ENCODE data around the gene P4HA2.
"Not testable (repeated sequence)": the region's sequence is repeated elsewhere in the genome, so short reads cannot be mapped to it uniquely, and the experiment has no call there.

Gene P4HA2

DNA sequence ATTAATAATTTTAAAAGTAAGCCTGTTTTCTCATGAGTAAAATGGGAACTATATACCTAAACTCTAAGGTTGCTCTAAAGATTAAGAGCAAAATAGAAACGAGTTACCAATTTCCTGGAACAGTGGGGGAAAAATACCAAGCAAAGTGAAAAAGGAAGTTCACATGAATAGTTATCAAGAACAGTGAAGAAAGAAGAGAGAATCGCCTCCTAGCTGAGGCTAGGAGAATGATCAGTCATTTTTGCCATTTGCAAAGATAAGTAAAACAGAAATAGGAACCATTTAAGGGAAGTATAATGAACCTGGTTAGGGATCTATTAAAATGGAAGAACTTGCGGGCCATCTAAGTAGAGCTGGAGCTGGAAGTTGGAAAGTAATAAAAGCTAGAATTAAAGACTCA lies 50.7 kb downstream of the P4HA2 start:
- TF ChIP-seq CTCF (conservative IDR thresholded peaks at IDR 0.05) = no peak
- H3K27ac ChIP-seq = no peak overlapping the region

GRCh38 chr5:132176521-132176945 lies 51.1 kb downstream of the P4HA2 start:
- no peak overlapping the region for H3K27ac ChIP-seq
- no peak for TF ChIP-seq CTCF (conservative IDR thresholded peaks at IDR 0.05)

DNA sequence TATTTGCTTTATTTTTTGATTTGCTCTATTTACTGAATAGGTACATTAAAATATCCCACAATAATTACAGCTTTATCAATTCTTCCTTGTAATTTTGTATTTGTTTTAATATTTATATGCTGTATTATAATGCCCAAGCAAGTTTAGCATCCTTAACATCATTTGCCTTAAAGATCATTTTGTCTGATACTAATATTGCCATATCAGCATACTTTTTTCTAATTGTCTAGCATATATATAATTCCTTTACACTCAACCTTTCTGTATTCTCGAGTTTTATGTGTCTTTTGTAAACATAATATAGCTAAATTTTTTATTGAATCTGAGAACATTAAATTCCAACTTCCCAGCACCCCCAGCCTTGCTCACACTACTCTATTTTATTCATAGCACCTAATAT lies 64.7 kb downstream of the P4HA2 start:
- no peak overlapping the region for H3K27ac ChIP-seq
- no peak for TF ChIP-seq CTCF (conservative IDR thresholded peaks at IDR 0.05)

DNA sequence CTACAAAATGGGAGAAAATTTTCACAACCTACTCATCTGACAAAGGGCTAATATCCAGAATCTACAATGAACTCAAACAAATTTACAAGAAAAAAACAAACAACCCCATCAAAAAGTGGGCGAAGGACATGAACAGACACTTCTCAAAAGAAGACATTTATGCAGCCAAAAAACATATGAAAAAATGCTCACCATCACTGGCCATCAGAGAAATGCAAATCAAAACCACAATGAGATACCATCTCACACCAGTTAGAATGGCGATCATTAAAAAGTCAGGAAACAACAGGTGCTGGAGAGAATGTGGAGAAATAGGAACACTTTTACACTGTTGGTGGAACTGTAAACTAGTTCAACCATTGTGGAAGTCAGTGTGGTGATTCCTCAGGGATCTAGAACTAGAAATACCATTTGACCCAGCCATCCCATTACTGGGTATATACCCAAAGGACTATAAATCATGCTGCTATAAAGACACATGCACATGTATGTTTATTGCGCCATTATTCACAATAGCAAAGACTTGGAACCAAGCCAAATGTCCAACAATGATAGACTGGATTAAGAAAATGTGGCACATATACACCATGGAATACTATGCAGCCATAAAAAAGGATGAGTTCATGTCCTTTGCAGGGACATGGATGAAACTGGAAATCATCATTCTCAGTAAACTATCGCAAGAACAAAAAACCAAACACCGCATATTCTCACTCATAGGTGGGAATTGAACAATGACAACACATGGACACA lies 65.9 kb downstream of the P4HA2 start:
- not testable (repeated sequence) for H3K27ac ChIP-seq

GRCh38 chr5:132156413-132156812 lies 71.2 kb downstream of the P4HA2 start:
- no peak for TF ChIP-seq CTCF (conservative IDR thresholded peaks at IDR 0.05)
- no peak overlapping the region for H3K27ac ChIP-seq

GRCh38 chr5:132150565-132150964 lies 77.1 kb downstream of the P4HA2 start:
- H3K27ac ChIP-seq = no peak overlapping the region
- no peak for TF ChIP-seq CTCF (conservative IDR thresholded peaks at IDR 0.05)

GRCh38 chr5:132147663-132148062 lies 80.0 kb downstream of the P4HA2 start:
- no peak overlapping the region for H3K27ac ChIP-seq
- TF ChIP-seq CTCF (conservative IDR thresholded peaks at IDR 0.05) = no peak

DNA sequence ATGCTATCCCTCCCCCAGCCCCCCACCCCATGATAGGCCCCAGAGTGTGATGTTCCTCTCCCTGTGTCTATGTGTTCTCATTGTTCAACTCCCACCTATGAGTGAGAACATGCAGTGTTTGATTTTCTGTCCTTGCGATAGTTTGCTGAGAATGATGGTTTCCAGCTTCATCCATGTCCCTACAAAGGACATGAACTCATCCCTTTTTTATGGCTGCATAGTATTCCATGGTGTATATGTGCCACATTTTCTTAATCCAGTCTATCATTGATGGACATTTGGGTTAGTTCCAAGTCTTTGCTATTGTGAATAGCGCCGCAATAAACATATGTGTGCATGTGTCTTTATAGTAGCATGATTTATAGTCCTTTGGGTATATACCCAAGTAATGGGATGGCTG lies 82.3 kb downstream of the P4HA2 start:
- H3K27ac ChIP-seq = not testable (repeated sequence)

DNA sequence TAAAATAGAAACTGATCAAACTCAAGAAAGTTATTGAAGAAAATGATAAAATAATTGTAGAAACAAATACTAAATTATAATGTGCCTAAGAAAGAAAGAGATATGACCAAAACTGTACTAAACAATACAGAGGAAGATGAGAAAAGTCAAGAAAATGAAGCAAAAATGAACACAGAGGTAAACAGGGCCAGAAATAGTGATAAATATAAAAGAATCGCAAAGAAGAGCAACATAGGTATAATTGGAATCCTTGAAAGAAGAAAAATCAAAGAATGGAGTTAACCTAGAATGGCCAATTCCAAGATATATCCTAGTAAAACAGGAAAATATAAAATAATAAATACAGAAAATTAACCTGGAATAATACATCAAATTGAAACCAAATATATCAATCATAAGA lies 84.5 kb downstream of the P4HA2 start:
- no peak overlapping the region for H3K27ac ChIP-seq
- no peak for TF ChIP-seq CTCF (conservative IDR thresholded peaks at IDR 0.05)

Data from VCaP (cell line).